Upper lobe of left lung (tissue), 4 donors: ENCODE data around the gene PTK6.

Source experiments
- CTCF ChIP-seq, 6 experiments: fragments of 450-650 bp in 4 of 6; fragments of 200-600 bp in 2 of 6; sonication (generic) in 2 of 6; IDR thresholded peaks; one replicate each; pipeline ENCODE4 v1.5.1; 2016 to 2019; ENCODE audit warnings: antibody characterized with exemption in 6 of 6
- EP300 ChIP-seq, 4 donors: sonication (generic); formaldehyde crosslinking; IDR thresholded peaks; one replicate each; pipeline ENCODE4 v1.5.1; 2017; ENCODE audit warnings: antibody characterized with exemption in 4 of 4, control low read depth in 2 of 4
- POLR2A ChIP-seq, 4 donors: fragments of 450-650 bp; IDR thresholded peaks; one replicate each; pipeline ENCODE4 v1.5.1; 2016 to 2017; ENCODE audit warnings: antibody characterized with exemption in 4 of 4, mild to moderate bottlenecking in 2 of 4
- POLR2AphosphoS5 ChIP-seq, 2 donors: sonication (generic); formaldehyde crosslinking; IDR thresholded peaks; one replicate each; pipeline ENCODE4 v1.5.1; 2017; ENCODE audit warnings: antibody characterized with exemption in 2 of 2

GRCh38 chr20:63483834-63484233 is 53.3 kb downstream of the PTK6 start:
- no peak for TF ChIP-seq POLR2A (IDR thresholded peaks at IDR 0.05)
- no peak for TF ChIP-seq CTCF (IDR thresholded peaks at IDR 0.05)
- TF ChIP-seq EP300 (IDR thresholded peaks at IDR 0.05): no peak
- no peak for TF ChIP-seq POLR2AphosphoS5 (IDR thresholded peaks at IDR 0.05)
